ENCODE results near the gene PLEKHB2.
"Not testable (repeated sequence)": the region's sequence is repeated elsewhere in the genome, so short reads cannot be mapped to it uniquely, and the experiment has no call there.

The PLEKHB2 gene

GRCh38 chr2:131142849-131143248 lies 37.7 kb downstream of the PLEKHB2 start:
- in situ Hi-C loops (cut with MboI; ENCODE audit: low sequenced_read_pairs) = no loop called here

- in situ Hi-C loops (cut with MboI; ENCODE audit: low sequenced_read_pairs) = no loop called here
These were observed 38.7 kb downstream of the PLEKHB2 start for GRCh38 chr2:131143803-131144202.

- in situ Hi-C loops (cut with MboI; ENCODE audit: low sequenced_read_pairs) = no loop called here
These were observed 39.9 kb downstream of the PLEKHB2 start for GRCh38 chr2:131145040-131145439.

GRCh38 chr2:131146231-131146630 lies 41.1 kb downstream of the PLEKHB2 start:
- in situ Hi-C loops (cut with MboI; ENCODE audit: low sequenced_read_pairs) = no loop called here

- in situ Hi-C loops (cut with MboI; ENCODE audit: low sequenced_read_pairs) = no loop called here
These were observed 41.6 kb downstream of the PLEKHB2 start for GRCh38 chr2:131146749-131147148.

GRCh38 chr2:131148426-131148825 lies 43.3 kb downstream of the PLEKHB2 start:
- in situ Hi-C loops (cut with MboI; ENCODE audit: low sequenced_read_pairs) = no loop called here

GRCh38 chr2:131150109-131150508 lies 45.0 kb downstream of the PLEKHB2 start:
- in situ Hi-C loops (cut with MboI; ENCODE audit: low sequenced_read_pairs) = not testable (repeated sequence)

GRCh38 chr2:131151398-131151797 lies 46.3 kb downstream of the PLEKHB2 start:
- in situ Hi-C loops (cut with MboI; ENCODE audit: low sequenced_read_pairs) = no loop called here

- in situ Hi-C loops (cut with MboI; ENCODE audit: low sequenced_read_pairs) = no loop called here
These were observed 46.9 kb downstream of the PLEKHB2 start for GRCh38 chr2:131152074-131152473.

GRCh38 chr2:131153529-131153928 lies 48.4 kb downstream of the PLEKHB2 start:
- in situ Hi-C loops (cut with MboI; ENCODE audit: low sequenced_read_pairs) = no loop called here

- in situ Hi-C loops (cut with MboI; ENCODE audit: low sequenced_read_pairs) = no loop called here
These were observed 49.0 kb downstream of the PLEKHB2 start for GRCh38 chr2:131154071-131154531.

- in situ Hi-C loops (cut with MboI; ENCODE audit: low sequenced_read_pairs) = no loop called here
These were observed 49.5 kb downstream of the PLEKHB2 start for GRCh38 chr2:131154647-131155046.

- in situ Hi-C loops (cut with MboI; ENCODE audit: low sequenced_read_pairs) = no loop called here
These were observed 50.2 kb downstream of the PLEKHB2 start for GRCh38 chr2:131155208-131155855.

GRCh38 chr2:131156452-131157149 lies 51.5 kb downstream of the PLEKHB2 start:
- in situ Hi-C loops (cut with MboI; ENCODE audit: low sequenced_read_pairs) = no loop called here

- in situ Hi-C loops (cut with MboI; ENCODE audit: low sequenced_read_pairs) = not testable (repeated sequence)
These were observed 60.4 kb downstream of the PLEKHB2 start for GRCh38 chr2:131165562-131165961.

- in situ Hi-C loops (cut with MboI; ENCODE audit: low sequenced_read_pairs) = no loop called here
These were observed 63.4 kb downstream of the PLEKHB2 start for GRCh38 chr2:131168538-131168937.

- in situ Hi-C loops (cut with MboI; ENCODE audit: low sequenced_read_pairs) = not testable (repeated sequence)
These were observed 72.9 kb downstream of the PLEKHB2 start for GRCh38 chr2:131178050-131178449.

- in situ Hi-C loops (cut with MboI; ENCODE audit: low sequenced_read_pairs) = not testable (repeated sequence)
These were observed 73.7 kb downstream of the PLEKHB2 start for GRCh38 chr2:131178721-131179418.

- in situ Hi-C loops (cut with MboI; ENCODE audit: low sequenced_read_pairs) = not testable (repeated sequence)
These were observed 76.3 kb downstream of the PLEKHB2 start for GRCh38 chr2:131181451-131181850.

- in situ Hi-C loops (cut with MboI; ENCODE audit: low sequenced_read_pairs) = not testable (repeated sequence)
These were observed 88.3 kb downstream of the PLEKHB2 start for GRCh38 chr2:131193421-131193820.

- in situ Hi-C loops (cut with MboI; ENCODE audit: low sequenced_read_pairs) = not testable (repeated sequence)
These were observed 91.0 kb downstream of the PLEKHB2 start for GRCh38 chr2:131196186-131196585.

Measured in hTERT RPE-1 (cell line).